ENCODE data around the gene BANK1.

The BANK1 gene

DNA sequence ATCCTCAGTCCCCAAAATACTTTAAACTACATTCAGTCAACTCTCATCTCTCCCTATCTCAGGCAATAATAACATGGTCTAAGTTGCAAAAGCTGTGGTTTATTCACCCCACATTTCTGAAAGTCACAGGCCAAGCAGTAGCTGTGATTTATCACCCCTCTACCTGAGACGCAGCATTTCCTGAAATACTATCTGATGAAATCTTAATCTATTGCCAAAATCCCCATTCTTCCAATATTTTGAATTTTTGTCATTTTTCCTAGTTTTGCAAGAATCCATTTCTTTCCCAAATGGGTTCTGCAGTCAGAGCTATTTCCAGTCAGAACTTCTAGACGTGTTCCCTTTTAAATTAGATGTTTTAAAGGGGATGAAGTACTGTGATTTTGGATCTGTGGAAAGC lies 148.3 kb downstream of the BANK1 start:
- H3K4me3 ChIP-seq (ENCODE audit: low read depth, low read length) = no peak overlapping the region
- TF ChIP-seq, protein P1, sequence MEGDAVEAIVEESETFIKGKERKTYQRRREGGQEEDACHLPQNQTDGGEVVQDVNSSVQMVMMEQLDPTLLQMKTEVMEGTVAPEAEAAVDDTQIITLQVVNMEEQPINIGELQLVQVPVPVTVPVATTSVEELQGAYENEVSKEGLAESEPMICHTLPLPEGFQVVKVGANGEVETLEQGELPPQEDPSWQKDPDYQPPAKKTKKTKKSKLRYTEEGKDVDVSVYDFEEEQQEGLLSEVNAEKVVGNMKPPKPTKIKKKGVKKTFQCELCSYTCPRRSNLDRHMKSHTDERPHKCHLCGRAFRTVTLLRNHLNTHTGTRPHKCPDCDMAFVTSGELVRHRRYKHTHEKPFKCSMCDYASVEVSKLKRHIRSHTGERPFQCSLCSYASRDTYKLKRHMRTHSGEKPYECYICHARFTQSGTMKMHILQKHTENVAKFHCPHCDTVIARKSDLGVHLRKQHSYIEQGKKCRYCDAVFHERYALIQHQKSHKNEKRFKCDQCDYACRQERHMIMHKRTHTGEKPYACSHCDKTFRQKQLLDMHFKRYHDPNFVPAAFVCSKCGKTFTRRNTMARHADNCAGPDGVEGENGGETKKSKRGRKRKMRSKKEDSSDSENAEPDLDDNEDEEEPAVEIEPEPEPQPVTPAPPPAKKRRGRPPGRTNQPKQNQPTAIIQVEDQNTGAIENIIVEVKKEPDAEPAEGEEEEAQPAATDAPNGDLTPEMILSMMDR (IDR thresholded peaks at IDR 0.05; ENCODE audit: control insufficient read depth, extremely low read depth, insufficient read depth) = no peak
- no peak for DNase-seq (ENCODE audit: low read depth)

DNA sequence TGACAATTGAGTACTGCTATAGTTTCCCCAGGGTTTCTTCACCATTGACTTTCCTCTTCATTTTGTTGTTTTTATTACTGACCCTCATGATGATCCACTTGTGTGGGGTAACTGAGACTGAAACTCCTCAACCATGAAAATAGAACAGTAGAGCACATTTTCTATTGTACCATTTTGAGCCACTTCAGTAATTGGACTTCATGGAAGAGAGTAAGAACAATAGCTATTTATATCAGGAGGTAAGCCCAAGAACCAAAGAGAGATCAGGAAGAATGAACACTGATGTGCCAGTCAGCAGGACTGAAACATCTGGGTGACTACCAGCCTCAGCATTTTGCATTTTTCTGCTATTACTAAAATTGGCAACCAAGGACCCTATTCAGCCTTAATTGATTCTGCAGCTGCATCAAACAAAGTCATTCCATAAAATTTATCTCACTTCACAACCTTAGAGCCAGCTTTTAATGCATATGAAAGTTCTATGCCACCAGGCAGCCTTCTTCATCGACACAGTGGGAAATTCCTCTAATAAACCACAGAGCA lies 151.4 kb downstream of the BANK1 start:
- no peak for DNase-seq (ENCODE audit: low read depth)
- H3K4me3 ChIP-seq (ENCODE audit: low read depth, low read length) = no peak overlapping the region
- TF ChIP-seq, protein P1 (IDR thresholded peaks at IDR 0.05; ENCODE audit: control insufficient read depth, extremely low read depth, insufficient read depth) = no peak

DNA sequence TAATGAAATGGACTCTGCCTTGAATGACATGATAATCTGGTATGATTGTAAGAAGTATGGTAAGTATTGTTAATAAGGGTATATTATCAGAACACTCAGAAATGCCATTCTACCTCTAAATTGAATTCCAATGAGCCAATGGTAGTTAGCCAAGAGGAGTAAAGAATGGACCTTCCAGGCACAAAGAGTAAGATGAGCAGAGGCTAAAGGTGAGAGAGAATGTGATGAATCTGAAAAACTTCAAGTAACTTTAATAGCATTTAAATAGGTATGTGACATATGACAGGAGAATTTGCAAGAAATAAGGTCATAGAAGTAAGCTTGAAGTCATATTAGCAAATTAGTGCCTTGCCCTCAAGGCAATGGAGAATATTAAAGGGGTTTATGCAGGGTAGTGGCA lies 152.4 kb downstream of the BANK1 start:
- TF ChIP-seq, protein P1 (IDR thresholded peaks at IDR 0.05; ENCODE audit: control insufficient read depth, extremely low read depth, insufficient read depth) = no peak
- no peak overlapping the region for H3K4me3 ChIP-seq (ENCODE audit: low read depth, low read length)
- no peak for DNase-seq (ENCODE audit: low read depth)

DNA sequence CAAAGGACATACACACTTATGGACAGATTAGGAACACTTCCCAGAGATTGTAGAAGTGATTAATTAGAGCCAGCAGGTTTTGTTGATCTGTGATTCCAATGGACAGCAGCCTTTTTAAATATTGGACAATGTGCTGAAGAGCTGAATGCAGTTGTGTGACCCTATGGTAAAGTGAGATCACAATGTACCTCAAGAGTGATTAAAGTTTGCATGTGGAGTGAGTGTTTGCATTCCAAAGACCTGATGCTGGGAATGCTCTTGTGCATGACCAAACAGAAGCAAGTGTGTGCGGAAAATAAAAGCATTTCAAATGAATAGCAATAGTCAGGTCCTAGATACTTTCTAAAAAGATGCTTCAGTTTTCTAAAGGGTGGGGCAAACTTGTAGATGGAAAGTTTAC lies 154.1 kb downstream of the BANK1 start:
- H3K4me3 ChIP-seq (ENCODE audit: low read depth, low read length) = no peak overlapping the region
- TF ChIP-seq, protein P1 (IDR thresholded peaks at IDR 0.05; ENCODE audit: control insufficient read depth, extremely low read depth, insufficient read depth) = no peak
- peak; percentile 86 for DNase-seq (ENCODE audit: low read depth)

DNA sequence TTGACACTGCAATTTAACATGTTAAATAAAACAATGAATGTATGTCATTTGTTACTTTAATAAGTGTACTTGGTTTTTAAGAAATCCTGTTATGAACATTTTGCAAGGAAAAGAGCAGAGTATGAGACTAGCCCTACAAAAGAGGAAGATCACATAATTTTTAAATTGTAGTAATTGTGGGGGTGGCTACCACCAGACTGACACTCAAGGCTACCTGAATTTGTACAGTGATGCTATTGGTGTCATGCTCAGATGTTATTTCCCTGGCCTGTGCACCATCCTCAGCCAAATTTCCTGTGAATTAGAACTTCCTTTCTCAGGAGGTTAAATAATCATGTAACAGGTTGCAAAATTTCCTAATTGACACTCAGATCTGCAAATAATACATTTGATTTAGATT lies 157.5 kb downstream of the BANK1 start:
- TF ChIP-seq, protein P1 (IDR thresholded peaks at IDR 0.05; ENCODE audit: control insufficient read depth, extremely low read depth, insufficient read depth) = no peak
- DNase-seq (ENCODE audit: low read depth) = no peak
- no peak overlapping the region for H3K4me3 ChIP-seq (ENCODE audit: low read depth, low read length)

DNA sequence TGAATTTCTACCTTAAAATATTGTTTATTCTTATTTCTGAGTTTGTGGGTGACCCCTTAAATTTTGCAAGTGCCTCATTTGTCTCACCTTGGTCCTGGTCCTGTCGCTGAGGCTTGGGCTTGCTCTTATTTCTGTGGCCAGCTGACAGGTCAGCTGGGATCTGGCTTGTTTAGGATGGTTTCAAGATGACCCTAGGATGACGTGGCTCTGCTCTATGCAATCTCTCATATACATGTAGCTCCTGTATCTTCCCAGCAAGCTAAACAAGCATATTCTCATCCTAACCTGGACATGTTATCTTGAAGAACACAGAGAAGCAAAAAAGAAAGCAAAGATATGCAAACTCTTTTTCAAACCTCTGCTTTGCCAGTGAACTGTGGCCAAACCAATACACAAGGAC lies 158.4 kb downstream of the BANK1 start:
- TF ChIP-seq, protein P1 (IDR thresholded peaks at IDR 0.05; ENCODE audit: control insufficient read depth, extremely low read depth, insufficient read depth) = no peak
- H3K4me3 ChIP-seq (ENCODE audit: low read depth, low read length) = no peak overlapping the region
- DNase-seq (ENCODE audit: low read depth) = no peak

DNA sequence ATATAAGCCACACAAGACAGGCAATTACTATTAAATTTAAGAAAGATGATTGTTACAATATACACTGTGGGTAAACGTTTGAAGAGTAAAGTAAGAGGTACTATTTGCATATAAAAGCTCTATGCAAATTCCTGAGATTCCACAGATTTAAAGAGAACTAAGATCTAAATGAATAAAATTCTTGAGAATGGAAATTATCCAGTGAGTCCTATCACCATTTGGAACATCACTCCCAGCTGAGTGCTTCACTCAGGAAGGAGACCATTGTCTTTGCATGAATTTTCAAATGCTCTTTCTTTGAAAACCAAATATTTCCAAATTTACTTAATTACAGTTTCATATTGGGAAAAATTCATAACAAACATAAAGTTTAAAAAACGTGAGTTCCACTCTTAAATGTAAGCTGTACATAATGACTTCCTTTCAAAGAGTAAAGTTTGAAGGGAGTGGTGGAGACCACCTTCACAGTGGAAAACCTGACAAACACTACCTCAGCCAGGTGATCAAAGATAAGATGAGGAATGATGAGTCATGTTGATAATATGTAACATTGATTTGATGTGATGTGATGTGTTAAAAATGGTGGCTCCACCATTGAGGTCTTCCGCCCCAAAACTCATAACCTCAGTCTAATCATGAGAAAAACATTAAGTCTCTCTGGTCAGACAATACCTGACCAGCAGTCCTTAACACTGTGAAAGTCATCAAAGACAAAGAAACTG lies 159.9 kb downstream of the BANK1 start:
- no peak overlapping the region for H3K4me3 ChIP-seq (ENCODE audit: low read depth, low read length)
- DNase-seq (ENCODE audit: low read depth) = no peak
- TF ChIP-seq, protein P1 (IDR thresholded peaks at IDR 0.05; ENCODE audit: control insufficient read depth, extremely low read depth, insufficient read depth) = no peak
